HG02642 (cell line): ENCODE data around the gene LRRC27.
A peak's percentile ranks its signal among the peaks of the same experiment; 100 is the strongest.

Experiments used
- ATAC-seq: cut with Tn5 transposase; IDR thresholded peaks from one replicate; pipeline ENCODE4 v1.9.1; 2021; ENCODE audit warnings: mild to moderate bottlenecking; ENCODE audit not compliant: unreplicated experiment, poor library complexity

LRRC27 gene

DNA sequence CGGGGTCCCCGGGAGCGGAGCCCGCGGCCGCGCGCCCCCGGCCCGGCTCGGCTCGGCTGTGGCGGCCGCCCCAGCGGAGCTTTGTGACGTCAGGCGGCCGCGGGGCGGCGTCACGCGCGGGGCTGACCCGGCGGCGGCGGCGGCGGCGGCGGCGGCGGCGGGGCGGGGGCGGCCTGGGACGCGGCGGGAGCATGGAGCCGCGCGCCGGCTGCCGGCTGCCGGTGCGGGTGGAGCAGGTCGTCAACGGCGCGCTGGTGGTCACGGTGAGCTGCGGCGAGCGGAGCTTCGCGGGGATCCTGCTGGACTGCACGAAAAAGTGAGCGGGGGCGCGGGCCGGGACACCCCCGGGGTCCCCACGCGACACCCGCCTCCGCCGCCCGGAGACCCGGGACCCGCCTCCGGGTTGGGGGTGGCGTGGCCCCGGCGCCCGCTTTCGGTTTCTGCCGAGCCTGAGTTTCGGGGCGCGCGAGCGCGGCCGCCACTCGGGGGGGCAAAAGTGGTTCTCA lies 65.1 kb downstream of the LRRC27 start, which contains the start of gene PWWP2B:
PWWP2B (plus strand) TSS at position 165 of the 506 bp plus-strand sequence; CDS start at position 192, 27 bp downstream.
- ATAC-seq = peak; percentile 43

DNA sequence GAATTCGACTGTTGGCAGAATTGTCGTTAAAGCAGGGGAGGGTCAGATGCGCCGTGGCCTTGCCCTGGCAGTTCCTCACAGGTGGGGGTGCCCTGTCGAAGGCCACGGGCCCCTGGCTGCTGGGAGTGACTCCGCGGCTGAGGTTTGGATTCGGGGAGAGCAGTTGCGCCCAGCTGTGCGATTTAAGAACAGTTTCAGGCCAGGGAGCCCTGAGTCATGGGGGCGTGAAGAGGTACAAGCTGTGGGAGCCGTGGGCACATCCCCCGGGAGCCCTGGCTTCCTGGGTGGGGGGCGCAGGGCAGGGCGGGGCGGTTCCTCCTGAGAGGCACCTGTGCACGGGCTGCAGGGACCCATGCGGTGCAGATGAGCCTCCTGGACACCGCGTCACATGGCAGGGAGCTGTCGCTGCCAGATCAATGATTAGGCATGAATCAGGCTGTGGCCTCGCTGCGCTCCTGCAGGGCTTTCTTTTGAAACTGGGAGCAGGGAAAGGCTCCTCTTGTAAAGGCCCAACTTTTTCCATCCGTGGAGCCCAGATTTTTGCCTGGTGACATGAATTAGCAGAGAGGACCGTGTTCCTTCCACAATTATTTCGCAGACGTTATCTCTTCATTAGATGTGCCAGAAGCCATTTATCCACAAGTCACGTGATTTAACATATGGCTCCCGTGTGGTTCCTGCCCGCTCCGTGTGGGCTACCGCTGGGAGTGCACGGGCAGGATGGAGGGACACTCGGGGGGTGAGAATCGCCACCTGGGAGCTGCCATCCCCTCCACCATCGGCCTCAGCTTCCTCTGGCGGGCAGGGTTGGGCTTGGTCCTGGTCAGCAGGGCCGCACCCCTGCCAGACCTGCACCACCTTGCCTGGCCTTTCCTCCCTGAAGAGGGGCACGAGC lies 65.9 kb downstream of the LRRC27 start:
- peak; percentile 35 for ATAC-seq

DNA sequence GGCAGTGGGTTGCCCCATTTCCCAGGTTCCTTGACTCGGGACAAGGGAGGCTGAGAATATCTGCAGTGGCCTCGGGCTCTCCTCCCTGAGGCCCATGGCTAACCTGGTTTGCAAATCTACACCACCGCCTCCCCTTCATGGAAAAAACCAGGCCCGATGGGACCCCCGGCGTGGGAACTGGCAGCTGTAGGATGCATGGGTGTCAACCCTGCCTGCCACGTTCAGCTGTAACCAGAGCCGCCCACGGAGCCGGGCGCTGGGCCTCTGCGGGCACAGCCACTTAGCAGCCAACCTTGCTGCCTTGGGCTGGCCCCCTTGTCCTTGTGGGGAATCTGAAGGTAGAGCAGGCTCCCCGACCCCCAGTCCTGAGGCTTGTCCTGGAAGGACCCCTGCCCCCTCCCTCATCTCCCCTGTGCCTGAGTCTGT lies 66.6 kb downstream of the LRRC27 start:
- no peak for ATAC-seq

DNA sequence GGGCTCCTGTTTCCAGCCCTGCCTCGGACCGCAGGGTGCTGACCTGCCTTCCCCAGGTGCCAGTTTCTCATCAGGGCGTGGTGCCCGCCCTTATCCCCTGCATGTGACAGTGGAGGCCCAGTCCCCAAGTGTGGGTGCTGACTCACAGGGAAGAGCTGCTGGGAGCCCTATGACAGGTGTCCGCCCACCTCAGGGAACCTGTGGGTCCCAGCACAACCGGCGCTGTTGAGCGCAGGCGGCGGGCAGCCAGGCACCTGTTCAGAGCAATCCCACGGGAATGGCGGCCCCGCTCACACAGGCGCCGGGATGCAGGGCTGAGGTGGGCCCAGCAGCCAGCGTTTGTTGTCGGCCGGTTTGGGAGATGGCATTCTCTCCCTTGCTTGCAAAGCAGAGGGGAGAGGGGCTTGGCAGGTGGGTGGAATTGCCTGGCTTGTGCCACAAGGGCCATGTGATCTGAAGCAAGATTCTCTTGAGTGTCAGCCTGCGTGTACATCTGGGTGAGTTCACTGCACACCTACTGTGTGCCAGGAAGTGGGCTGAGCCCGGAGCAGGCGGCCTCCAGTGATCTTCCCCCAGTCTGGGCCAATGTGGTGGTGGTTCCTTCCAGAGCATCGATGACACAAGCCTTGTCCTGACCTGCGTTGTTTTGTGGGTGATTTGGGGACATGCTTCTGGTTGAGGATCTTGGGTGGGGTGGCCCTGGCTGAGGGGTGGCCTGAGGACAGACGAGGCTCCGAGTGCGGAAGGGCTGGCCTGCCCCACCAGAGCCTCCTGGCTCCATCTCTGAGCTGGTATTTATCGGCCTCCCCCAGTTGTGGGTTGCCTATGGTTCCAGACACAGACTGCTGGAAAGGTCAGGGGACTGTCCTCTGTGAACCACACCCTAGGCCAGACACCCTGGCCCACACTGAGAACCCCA lies 67.4 kb downstream of the LRRC27 start:
- ATAC-seq = no peak

DNA sequence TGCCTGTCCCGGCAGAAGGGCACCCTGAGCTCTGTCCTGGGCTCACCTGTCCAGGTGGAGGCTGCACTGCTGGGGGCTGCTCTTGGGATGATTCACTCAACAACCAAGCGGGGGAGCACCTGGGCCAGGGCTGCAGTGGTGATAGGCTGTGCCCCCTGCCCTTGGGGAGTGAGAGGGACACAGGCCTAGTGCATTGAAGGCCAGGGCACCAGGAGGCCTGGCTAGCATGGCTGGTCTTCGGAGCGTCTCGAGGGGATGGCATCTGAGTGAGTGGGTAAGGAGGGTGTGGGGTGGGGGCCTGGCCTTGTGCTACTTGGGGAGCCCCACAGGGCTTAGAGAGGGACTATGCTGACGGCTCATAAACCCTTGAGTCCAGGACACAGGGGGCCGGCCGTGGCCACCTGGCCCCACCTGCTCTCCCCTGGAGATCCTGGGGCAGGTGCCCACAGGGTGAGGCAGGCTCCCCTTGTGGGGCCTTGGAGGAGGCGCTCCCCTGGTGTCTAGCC lies 68.1 kb downstream of the LRRC27 start:
- ATAC-seq = no peak

DNA sequence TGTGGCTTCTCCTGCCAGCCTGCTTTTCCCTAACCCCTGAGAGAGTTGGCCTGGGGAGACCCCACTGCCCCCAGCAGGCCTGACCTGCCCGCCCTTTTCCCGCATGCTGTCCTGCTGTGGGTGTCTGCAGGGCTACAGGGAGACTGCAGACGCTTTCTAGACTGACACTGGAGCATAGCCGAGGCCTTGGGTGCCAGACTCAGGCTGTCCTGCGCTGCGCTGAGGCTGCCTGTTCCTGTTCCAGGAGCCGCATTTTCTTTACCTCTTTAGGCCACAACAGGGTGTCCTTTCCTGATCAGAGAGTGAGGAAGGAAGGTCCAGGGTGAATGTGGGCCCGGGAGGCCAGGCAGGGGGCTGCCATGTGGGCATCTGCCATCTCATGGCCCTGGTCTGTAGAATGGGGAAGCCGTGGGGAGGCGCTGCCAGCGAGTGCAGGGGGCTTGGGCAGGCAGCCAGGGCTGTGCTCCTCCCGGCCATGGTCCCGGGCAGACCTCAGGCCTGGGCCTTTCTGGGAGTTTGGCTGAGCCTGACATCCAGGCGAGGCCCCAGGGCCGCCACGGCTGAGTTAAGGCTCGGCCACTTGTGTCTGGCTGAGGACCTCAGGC lies 68.7 kb downstream of the LRRC27 start:
- ATAC-seq = no peak

DNA sequence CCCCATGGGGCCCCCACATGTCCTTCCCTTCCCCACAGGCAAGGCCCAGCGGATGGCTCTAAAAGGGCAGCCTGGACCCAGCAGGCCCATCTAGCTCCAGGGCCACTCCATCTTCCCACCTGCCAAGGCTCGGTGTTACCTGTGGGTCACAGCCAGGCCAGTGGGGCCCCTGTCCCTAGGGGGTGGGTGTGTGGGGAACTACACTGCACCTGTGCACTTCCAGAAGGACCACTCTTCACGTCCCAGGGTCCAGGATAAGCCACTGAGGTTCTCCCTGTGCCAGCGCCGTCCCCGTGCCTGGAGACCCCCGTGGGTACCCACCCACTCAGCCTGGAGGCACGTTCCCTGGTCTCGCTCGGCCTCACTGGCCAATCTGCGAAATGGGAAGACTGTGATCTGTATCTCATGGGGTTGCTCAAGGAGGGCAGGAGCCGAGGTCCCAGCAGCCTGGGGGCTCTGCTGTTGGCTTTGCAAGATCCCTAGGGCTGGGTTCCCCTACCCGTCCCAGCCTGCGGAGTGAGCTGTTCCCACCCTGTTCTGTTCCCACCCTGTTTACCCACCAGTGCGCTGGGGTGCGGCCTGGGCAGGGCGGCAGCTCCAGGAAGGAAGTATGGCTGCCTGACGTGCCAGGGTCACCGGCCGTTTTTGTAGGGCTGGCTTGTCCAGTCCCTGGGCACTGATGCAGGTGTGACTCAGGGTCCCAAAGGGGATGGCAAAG lies 69.6 kb downstream of the LRRC27 start:
- no peak for ATAC-seq

DNA sequence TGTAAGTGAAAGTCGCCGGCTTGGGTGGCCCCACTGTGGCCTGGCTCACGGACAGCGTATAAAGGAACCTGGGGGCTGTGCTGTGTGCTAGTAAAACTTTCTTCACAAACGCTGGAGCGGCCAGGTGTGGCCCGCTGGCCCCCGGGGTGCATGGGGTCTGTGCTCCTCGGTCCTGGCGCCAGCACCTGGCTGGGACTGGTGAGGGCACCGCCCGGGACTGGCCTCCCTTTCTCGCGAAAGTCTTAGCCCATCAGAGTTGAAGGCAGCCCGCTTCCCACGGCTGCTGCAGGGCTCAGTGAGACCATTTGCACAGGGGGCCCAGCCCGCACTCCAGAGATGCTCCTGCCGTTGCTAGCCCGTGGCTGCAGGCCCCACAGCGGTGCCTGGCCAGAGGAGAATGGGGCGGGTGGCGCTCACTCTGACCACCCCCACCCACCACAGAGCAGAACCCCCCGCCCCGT lies 70.8 kb downstream of the LRRC27 start:
- ATAC-seq = no peak

DNA sequence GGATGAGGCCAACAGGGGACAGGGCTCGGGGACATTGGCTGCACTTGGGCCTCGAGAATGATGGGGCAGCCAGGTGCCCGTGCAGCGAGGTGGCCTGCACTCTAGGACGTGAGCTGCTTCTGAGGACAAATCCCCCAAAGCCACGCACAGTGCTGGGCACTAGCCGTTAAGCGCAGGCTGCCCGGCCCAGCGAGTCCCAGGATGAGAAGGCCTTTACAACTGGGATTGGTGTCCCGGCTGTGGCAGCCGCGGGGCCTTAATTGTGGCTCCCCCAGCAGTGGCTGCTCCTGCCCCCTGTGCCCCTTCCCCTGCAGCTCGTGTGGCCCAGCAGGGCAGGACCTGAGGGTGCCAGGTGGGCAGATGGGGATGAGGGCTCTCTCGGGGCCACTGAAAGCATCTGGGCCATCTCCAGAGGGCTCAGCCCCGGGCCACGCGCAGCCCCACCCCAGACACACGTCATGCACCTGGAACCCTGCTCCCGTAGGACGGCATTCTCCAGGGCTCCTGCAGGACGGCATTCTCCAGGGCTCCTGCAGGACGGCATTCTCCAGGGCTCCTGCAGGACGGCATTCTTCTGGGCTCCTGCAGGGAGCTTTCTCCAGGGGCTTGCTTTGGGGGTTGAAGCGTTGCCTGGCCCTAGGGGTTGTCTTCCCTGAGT lies 71.6 kb downstream of the LRRC27 start:
- ATAC-seq = no peak

DNA sequence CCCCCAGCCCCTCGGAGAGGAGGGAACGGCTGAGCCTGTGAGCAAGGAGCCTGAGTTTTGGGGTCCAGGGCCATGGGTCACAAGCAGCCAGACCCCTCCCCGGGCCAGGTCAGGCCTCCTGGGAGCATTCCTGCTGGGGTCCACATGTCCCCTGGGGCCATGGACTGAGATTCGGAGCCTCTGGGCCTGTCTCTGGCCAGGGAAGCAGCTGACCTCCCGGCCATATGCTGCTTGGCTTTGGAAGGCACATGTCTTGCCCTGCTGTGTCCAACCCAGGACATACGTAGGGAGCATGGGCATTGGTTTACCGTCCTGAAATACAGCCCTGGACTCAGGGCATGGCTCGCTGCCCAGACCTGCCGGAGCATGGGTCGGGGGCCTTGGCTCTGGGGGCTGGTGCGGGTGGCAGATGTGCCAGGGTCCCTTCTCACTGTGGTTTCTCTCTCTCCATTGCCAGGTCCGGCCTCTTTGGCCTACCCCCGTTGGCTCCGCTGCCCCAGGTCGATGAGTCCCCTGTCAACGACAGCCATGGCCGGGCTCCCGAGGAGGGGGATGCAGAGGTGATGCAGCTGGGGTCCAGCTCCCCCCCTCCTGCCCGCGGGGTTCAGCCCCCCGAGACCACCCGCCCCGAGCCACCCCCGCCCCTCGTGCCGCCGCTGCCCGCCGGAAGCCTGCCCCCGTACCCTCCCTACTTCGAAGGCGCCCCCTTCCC lies 72.3 kb downstream of the LRRC27 start:
- ATAC-seq = no peak

DNA sequence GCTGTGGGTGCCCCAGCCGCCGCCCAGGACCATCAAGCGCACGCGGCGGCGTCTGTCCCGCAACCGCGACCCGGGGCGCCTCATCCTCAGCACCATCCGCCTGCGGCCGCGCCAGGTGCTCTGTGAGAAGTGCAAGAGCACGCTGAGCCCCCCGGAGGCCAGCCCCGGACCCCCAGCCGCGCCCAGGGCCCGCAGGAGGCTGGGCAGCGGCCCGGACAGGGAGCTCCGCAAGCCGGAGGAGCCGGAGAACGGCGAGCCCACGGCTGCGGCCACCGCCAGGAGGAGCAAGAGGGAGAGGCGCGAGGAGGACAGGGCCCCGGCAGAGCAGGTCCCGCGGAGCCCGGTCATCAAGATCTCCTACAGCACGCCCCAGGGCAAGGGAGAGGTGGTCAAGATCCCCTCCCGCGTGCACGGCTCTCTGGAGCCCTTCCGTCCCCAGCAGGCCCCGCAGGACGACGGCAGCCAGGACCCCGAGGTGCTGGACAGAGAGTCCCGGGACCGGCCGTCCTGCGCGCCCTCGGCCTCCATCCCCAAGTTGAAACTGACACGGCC lies 73.0 kb downstream of the LRRC27 start:
- ATAC-seq = no peak

DNA sequence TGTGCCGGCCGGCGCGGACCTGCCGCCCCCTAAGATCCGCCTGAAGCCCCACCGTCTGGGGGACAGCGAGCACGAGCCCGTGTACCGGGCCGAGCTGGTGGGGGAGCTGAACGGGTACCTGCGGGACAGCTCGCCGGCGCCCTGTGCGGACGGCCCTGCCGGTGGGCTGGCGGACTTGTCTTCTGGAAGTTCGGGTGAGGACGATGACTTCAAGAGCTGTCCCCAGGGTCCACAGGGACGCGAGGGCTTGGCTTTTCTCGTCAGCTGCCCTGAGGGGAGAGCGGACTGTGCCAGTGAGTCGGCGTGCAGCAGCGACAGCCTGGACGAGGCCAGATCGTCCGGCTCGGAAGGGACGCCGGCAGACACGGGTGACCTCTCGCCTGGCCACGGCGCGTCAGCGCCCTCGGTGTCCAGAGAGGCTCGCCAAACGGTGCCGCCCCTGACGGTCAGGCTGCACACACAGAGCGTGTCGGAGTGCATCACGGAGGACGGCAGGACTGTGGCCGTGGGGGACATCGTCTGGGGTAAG lies 73.5 kb downstream of the LRRC27 start:
- no peak for ATAC-seq

DNA sequence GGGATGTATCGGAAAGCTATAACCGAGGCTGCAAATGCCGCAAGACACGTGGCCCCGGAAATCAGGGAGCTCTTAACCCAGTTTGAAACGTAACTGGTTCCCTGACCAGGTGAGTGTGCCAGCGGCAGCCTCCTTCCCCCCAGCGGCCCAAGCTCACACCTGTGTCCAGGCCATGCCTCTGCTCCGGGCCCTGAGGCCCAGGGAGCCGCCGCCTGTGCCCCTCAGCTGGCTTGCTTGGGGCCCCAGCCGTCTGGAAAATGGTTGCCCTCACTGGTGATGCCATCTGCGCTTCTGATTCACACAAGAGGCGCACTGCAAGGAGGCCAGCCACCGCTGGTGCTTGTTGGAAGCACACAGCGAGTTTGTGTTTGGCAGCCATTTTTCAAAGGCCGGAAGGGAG lies 74.2 kb downstream of the LRRC27 start:
- ATAC-seq = no peak

DNA sequence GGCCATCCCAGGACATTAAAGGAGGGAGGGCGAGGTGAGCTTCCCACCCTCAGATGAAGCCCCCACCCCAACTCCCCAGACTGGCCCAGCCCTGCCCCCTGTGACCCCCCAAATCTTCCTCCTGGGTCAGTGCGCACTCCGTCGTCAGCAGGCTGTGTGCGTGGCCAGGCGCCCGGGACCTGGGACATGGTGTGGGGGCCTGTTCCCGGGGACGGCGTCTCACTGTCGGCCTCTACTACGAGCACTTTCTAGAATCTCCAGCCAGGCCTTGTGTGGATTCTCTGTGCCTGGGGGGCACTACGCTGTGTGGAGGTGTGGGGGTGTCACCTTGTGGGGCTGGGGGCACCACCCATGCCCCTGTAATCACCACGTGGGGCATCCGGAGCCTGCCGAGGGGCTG lies 74.8 kb downstream of the LRRC27 start:
- ATAC-seq = no peak

DNA sequence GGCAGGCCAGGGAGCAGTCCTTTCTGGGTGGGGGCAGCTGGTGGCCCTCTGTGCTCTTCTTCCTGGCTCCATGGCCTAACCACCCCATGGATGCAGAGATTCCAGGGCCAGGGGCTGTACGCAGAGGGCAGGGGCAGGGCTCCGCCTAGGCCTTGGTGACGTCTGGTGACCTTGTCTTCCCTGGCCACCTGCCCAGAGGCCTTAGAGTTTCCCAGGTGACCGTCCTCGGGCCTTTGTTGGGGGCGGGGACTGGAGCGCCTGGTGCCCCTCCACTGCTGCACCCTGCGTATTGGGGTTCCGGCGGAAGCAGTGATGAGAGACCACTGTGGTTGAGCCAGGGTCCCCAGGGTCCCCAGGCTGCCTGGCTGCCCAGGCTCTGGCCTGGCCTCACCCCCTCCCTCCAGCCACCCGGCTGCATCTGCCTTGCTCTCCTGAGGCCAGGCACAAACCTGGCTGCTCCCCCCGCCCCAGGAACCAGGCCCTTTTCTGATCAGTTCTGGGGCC lies 75.3 kb downstream of the LRRC27 start:
- ATAC-seq = no peak

DNA sequence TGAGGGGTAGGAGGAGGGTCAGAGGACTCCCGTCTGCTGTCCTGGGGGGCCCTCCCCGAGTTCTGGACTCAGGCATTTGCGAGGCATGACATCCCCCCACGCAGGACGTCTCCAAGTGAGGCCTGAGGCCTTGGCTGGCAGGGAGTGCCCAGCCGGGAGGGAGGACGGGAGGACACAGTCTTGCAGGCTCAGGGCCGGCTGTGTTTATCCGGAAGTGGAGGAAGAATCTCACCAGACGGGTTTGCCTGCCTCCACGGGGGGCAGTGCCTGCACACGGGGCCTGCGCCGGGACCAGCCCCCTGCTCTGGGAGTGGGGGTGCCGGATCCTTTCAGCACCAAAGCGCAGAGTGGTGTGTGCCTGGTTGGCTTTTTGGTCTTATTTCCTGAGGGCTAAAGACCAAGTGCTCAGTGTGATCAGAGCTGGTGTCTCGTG lies 75.9 kb downstream of the LRRC27 start:
- ATAC-seq = no peak

DNA sequence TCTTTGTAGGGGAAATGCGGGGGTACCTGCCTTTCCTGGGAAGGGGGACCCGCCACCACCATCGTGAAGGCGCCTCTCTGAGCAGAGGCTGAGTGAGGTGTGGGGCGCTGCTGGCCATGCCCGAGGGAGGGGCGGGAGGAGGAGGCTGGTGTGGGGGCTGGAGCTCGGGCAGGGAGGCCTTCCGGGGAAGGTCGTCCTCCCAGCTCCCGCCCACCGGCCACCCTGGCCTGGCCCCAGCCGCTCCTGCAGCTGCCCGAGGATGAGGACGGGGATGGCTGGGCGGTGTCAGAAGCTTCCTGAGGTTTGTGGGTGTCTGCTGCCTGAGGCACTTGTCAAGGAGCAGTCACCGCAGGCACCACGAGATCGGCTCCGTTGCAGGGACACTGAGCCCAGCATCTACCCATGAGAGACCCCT lies 76.4 kb downstream of the LRRC27 start:
- no peak for ATAC-seq
